ENCODE measurements around the gene PSMD5.

DNA sequence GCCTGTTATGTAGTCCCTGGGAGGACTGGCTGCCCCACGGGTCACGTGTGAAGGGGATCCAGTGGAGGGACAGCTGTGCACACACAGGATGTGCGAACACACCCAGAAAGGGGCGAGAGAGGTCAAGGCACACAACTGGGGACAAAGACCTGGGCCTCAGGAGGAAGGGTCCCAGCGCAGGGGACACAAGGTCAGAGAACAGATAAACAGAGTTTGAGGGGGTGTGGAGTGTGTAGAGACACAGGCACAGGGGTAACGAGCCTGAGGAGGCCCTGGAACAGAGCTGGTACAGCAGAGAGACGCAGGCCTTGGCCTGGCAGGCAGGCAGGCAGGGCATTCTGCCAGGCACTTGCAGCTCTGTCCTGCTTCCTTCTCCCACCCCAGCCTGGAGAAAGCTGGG, 14.8 kb upstream of the PSMD5 start:
- no peak for TF ChIP-seq POLR2AphosphoS5 (IDR thresholded peaks at IDR 0.05)
- TF ChIP-seq, protein P1, sequence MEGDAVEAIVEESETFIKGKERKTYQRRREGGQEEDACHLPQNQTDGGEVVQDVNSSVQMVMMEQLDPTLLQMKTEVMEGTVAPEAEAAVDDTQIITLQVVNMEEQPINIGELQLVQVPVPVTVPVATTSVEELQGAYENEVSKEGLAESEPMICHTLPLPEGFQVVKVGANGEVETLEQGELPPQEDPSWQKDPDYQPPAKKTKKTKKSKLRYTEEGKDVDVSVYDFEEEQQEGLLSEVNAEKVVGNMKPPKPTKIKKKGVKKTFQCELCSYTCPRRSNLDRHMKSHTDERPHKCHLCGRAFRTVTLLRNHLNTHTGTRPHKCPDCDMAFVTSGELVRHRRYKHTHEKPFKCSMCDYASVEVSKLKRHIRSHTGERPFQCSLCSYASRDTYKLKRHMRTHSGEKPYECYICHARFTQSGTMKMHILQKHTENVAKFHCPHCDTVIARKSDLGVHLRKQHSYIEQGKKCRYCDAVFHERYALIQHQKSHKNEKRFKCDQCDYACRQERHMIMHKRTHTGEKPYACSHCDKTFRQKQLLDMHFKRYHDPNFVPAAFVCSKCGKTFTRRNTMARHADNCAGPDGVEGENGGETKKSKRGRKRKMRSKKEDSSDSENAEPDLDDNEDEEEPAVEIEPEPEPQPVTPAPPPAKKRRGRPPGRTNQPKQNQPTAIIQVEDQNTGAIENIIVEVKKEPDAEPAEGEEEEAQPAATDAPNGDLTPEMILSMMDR (IDR thresholded peaks at IDR 0.05; ENCODE audit: poor library complexity, severe bottlenecking) = no peak
